ENCODE results near the gene INS.

DNA sequence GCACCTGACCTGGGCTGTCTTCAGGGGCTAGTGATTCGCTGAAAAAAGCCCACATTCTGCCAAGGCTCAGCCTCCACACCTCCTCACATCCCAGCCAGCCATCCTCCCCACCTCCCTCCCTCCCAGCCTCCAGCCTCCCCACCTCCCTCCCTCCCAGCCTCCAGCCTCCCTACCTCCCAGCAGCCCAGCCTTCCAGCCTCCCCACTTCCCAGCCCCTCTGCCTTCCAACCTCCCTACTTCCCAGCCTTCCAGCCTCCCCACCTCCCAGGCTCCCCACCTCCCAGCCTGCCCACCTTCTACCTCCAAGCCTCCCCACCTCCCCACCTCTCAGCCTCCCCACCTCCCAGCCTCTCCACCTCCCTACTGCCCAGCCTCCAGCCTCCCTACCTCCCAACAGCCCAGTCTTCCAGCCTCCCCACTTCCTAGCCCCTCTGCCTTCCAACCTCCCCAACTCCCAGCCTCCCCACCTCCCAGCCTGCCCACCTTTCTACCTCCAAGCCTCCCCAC, 44.3 kb upstream of the INS start:
- TF ChIP-seq CTCF (IDR thresholded peaks at IDR 0.05), result no peak
- TF ChIP-seq EZH2 (IDR thresholded peaks at IDR 0.05; ENCODE audit: borderline replicate concordance, insufficient read depth, low read depth, low read length, poor library complexity, severe bottlenecking), result no peak
